CD4-positive, alpha-beta T cell treated with Interleukin-15 for 4 hours (primary cell): ENCODE measurements around the gene WDR76.
A peak's percentile ranks its signal among the peaks of the same experiment; 100 is the strongest.

Experiments used
- DNase-seq: peaks from one replicate; pipeline ENCODE4 v3.0.0-alpha.2; 2020; ENCODE audit warnings: low spot score

Gene WDR76

DNA sequence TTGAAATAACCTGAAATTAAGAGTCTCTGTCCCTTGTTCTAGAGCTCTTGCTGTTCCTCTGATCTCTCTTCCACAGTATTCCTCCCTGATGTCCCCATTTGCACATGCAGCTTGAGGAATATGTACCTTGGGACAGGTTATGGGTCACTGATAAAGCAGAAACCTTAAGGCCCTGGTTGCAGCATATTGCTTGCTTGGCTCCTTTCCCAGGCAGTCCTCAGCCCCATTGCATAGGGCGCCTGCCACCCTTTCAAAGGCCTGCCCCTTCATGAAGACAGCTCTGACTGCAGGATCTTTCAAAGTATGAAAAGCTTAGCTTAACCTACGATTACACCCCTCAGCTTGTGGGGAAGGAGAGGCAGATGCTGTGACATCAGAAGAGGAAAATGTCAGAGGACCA, 51.6 kb downstream of the WDR76 start:
- no peak for DNase-seq

DNA sequence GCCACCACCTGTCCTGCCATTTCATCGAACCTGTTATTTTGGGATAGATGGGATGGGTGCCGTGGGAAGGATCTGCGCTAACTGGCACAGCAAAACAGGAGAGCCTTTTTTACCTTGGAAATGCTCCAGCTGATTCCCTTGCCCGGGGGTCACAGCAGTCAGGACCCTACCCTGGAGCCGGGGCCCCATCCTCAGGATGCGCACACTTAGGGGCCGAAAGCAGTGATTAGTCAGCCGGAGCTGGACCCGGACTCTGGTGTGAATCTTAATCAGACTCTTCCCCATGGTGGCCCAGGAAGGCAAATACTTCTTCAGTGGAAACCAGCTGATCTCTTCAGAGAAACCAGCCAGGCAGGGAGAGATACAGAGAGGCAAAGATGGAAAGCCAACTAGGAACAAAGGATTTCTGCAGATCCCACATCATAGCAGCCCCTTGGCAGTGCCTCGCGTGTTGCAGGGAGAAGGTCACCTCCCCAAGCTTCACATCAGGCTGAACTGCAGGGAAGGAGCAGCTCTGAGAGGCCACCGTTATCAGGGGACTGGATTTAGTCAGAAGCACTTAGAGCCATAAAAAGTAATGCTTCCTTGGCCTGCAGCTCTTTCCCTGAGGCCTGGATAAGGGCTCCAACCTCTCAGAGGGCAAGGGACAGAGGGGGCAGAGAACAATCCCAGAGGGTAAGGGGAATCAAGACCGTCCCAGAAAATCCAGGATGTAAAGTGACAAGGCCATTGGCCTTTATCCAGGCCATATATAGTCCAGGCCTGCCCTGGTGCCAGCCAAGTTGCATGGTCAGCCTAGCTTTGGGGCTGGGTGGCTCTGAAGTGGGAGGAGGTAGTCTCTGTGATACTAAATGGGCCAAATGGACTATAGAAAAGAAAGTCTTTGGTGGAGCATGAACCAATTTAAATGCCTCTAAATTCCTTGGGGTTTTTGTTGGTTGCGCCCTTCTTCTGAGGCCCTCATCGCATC, 52.9 kb downstream of the WDR76 start:
- DNase-seq, result no peak

DNA sequence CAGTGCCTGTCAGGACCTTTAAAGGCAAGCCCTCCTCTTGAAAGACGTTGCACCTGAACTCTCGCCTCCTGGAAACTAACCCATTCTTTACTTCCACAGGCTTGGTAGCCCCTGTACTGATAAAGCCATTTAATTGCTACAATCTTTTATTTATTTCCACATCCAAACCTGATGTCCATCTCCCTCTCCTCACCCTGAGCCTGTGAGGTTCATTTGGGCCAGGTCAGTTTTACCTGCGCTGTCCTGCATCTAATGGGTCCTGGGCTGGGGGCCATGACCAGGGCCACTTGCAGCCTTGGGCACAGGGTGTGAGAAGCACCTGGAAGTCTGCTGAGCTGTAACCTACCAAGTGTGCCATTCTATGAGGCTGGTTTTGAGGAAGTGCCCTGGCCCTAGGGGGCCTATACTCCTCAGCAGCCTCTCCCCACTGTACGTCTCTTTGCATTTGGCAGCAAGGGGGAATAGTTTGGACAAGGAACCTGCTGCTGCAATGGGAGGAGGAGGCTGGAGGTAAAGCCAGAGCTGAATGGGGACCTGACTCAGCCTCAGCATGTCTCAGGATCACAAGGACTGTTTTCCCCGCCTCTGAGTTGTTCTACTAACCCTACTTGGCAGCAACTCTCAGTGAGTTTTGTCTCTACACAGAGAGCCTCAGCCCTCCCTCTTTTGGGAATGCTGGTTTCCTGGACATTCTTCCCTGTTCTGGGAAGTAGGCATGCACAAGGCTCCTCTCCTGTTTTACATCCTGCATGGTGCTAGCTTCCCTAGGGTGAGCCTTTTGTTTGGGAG, 53.8 kb downstream of the WDR76 start:
- no peak for DNase-seq

DNA sequence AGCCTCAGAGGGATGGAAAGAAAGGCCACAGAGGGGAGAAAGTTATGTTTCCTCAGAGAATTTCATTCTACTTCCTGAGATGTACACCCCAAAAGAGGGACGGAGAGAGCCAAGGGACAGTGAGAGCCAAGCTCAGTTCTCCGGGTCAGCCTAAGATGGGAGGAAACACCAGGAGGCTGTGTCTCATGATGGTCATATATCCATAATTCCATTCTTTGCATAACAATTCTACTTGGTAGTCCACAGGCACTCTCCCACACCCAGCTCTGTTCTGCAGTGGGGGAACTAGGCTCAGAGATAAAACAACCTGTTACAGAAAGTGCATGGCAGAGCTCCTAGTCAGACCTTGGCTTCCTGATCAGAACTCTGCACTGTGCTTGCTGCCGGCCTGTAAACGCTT, 54.4 kb downstream of the WDR76 start:
- DNase-seq, result no peak

DNA sequence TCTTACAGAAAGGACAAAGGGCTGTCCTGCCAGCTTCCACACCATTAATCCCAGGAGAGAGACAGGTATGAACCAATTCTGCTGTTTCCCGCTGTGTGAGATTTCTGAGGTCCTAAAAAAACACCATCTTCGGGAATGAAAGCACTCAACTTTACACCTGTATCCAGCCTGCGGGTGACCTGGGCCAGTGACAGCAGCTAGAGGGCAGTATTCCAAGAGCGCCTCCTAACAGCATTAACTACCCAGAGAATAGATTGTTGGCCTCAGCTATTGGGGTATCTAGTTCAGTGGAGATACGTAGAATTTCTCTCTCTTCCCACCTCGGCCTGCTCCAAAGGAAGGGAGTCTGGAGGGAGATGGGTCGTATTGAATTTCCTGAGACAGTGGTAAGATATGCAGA, 55.1 kb downstream of the WDR76 start:
- no peak for DNase-seq

DNA sequence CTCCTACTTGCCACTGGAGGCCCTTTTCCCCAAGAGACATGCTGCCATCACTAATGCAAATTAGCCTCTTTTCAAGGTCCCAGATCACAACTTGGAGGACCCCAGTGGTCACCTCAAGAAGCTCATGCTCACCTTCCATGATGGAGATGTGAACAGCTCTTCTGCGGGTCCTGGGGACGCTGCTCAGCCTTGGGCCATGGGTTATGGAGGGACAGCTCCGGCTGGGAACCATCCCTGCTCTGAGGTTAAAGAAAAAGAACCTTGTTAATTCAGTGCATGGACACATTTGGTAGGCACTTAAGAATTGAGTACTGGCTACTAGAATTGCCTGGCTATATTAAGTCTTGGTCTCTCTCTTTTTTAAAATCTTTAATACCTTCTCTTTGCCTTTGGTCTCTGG, 56.8 kb downstream of the WDR76 start:
- no peak for DNase-seq

DNA sequence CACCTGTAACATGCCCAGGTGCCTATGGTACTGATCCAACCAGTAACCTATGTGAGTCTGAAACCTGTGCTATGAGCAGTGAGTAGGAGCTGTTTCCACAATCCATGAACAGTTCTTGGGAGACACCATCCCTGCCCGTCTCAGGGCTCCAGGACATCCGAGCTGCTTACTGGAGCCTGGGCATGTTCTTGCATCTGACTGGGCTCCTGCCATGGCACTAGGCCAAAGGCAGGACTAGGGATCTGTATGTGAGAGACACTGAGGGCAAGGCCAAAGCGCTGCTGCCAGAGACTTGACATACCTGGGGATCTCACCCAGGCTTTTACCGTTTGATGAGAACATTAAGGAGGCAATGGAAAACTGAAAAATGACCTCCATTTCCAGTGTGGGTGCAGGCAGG, 59.8 kb downstream of the WDR76 start:
- no peak for DNase-seq

DNA sequence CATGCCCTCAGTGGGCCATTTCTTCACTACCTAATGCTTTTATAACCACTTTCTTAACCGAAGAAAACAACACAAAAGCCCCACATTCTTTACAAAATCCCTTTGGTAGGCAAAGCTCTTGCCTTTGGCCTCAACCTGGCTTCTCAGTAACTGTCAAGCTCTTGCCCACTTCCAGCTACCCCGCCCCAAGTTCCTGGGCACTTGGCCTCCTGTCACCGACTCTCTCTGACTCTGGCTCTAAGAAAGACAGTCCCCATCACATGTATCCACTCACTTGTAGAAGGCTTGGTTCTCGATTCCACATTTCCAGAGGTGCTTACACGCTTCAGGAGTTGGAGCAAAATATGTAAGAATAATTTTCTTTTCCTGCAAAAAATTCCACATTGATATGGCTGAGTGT, 61.1 kb downstream of the WDR76 start:
- DNase-seq, result no peak

DNA sequence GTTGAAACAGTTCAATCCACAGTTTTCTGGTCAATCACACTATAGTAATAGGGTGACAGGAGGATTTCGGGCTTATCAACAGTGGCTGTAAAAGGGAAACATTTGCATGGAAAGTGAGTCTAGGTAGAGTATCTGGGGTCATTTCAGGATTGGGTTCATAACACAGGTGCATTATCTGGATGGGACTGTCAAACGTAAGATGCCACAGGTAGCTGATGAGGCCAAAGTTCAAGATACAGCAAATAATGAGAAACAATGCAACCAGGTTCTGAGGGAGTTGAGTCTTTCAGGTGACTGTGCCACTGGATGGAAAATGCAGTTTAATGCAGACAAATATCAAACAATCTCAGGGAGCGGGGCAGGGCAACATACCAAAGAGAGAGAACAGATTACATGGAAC, 62.2 kb downstream of the WDR76 start:
- DNase-seq, result no peak

DNA sequence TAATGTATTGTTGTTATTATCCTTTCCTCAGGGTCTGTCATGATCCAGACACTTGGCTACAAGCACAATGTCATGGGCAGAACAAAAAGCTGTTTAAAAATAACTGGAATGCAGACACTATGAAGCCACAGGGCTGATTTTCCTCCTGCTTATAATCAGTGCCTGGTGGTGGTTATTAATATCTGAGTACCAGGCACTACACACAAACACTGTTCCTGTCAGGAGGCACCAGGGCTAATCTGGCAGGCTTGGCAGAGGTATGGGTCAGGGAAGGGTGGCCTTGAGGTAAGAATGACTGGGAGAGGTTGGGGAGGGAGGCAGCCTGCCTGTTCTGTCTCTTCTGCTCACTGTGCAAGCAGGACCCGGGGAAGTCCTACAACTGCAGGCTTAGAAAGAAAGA, 67.2 kb downstream of the WDR76 start:
- DNase-seq, result no peak

DNA sequence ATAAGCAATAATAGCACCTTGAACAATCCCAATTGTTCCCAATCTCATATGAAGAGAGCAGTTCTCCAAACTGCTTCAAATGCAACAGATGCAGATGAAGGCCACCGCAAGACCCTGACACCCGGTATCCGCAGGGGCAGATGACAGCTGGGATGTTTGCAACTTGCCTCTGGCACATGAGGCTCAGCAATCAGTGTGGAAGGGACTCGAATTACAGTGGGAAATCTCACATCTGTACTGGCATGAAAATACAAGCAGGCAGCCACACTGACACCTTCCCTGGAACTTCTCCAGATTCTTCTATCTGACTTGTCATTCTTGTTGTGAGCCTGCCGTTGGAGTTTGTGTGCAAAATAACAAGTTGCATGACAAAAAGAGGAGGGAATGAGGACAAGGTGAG, 68.8 kb downstream of the WDR76 start:
- DNase-seq, result no peak

DNA sequence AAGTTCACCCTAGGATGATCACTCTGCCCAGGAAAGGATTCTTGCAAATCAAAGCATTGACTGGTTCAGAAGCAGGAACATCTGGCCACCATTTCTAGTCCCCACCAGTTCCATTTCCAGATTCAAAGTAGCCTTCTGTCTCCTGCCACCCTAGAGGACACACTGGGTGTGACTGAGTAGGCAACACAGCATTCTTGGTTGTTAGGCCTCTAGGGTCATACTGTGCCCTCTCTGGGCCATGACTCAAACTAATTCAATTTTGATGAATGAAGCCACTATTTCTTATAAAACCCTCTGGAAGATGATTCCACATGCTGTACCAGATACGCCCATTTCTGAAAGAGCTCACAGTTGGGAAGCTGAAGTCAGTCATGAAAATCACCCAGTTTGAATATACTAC, 69.7 kb downstream of the WDR76 start:
- DNase-seq, result no peak

DNA sequence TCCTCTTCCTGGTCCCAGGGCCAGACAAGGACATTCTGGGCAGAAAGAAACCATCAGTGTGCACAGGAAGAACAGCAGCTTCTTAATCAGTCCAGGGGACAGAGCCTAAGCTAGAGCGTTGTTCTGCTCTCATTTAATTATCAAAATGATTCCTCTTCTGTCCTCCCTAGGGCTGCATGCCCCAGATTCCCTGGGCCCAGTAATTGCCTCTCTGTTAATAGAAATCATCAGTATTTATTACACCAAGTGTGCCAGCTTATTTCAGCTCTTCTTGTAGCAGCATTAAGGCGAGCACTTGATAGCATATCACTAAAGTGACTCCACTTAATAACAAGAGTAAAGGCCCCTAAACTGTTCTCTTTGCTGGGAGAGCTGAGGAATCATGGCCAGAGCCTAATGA, 72.1 kb downstream of the WDR76 start:
- no peak for DNase-seq

DNA sequence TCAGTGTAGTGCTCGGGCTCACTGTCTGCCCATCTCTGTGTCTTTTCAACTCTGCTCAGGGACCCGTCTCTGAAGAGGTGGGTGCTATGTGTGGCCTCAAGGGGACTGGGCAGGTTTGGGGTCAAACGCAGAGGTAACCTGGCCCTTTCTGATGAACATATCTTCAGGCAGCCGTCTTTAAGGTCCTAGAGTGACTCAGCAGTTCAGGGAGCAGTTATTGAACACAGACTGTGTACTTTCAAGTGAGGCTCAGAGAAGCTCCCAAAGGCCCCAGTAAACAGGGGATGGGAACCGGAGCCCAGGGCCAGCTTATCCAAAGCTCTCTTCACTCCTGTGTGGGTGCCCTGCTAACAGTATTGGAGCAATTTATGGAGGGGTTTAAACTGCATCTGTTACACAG, 73.1 kb downstream of the WDR76 start:
- DNase-seq, result no peak

DNA sequence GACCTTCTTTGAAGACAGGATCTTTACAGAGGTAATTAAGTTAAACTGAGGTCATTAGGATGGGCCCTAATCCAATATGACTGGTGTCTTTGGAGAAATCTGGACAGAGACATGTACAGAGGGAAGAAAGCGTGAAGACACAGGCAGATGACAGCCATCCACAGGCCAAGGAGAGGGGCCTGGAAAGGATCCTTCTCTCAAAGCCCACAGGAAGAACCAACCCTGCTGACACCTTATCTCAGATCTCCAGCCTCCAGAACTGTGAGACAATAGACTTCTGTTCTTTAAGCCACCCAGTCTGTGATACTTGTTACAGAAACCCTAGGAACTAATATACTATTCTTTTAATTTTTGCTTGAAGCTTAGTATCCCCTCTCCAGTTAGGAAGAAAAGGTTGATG, 74.2 kb downstream of the WDR76 start:
- no peak for DNase-seq

DNA sequence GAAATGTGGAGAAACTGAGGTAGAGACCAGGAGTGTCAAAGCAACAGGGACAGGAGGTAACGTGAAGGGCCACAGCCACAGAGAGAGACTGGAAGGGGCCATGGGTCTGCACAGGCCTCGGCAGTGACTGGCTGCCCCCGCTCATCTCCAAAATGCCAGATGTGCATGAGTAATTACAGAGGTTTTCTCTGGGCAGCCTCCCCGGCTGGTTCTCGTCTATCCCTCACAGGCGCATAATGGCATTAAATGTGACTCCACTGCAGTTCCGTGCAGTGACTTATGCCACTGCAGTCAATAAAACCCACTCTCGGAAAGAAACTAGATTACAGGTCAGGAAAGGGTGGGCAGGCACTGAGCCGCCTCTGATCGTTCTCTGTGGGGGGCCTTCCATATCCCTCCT, 74.7 kb downstream of the WDR76 start:
- DNase-seq, result no peak

DNA sequence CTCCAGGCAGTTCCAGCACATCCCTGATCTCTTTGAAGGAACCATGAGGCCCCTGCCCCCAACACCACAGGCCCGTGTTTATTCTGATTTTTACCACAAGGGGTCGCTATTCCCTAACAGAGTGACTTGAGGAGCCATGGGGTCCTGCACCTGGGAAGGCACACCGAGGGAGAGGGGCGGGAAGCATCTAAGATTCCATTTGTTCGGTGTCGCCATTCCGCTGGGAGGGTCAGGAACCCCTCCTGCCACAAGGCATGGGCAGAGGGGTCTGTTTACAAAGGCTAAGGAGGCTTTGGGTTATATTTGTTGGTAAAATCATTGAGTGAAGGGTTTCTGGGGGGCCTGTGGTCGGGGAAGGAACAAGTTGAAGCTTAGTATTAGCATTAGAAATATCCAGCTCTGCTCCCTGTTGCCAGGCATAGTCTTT, 77.1 kb downstream of the WDR76 start:
- peak; percentile 53 for DNase-seq

DNA sequence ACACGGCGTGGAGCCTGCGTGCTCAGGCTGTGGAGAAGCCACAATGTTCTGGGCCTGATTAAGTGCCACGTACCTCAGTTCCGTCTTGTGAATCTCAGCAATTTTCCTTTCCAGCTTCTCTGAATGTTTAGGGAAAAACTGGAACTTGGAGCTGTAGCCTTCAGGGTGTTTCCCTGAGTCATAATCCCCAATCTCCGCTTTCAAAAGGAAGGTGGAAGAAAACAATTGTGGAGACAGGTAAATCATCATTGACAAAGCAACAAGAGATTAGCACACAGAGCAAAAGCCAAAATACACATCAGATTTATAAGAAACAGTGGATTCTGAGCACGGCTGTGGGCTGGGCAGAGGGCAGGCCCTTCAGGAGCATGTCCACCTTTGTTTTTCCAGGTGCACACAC, 79.0 kb downstream of the WDR76 start:
- DNase-seq, result no peak

DNA sequence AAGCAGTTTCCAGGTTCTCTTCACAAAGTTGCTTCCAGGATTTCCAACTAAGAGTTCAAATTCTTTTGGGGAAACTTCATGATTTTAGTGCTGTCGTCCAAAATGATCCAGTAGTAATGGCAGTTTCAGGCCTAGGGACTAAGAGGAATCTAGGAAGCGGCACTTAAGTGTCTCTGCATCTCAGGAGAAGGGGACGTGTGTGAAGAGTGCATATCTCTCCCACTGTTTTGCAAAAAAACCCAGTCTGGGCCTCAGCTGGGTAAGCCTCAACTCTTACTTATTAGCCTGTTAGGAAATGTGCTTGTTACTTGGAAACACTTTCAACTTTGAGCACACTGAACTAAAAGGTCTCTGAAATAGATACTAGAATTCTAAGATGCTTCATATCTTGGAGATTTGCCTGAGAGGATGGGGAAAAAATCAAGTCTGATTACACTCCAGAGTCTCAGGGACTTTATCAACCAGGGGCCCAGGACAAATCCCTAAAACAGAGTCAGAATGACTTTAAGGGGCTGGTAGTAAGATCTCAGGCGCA, 81.8 kb downstream of the WDR76 start:
- no peak for DNase-seq

DNA sequence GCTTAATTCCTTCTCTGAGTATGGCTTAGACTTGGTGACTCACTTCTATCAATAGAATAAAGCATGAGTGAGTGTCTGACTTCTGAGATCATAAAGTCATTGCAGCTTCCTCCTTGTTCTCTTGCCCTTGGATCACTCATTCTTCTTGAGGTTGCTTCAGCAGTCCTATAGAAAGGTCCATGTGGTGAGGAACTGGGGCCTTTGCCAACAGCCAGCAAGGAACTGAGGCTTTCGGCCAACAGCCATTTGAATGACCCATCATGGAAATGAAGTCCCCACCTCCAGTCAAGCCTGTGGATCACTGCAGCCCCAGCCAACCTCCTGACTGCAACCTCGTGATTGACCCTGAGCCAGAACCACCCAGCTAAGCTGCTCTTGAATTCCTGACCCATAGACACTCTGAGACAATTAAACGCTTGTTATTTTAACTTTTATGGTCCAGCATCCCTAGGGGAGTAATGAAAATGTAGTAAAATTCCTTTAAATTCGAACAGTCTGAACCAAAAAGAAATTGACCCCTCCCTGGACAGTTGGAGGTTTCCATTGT, 84.5 kb downstream of the WDR76 start:
- DNase-seq, result no peak

DNA sequence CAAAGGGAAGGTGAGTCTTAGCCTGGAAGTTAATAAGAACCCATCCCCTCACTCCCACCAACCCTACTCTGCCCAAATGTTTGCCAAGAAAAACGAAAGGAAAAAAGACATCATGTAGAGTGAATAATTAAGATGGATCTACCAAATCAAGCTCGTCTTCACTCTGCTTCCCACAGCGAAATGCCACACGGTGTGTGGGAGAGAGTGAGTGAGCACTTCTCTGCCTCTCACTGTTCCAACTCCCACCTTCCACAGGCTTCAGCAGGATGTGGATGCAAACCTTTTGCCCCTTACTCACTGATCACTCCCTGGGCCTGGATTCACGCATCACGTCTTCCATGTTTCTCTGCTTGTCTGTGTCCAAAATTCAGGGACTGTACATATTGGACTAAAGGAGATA, 85.4 kb downstream of the WDR76 start:
- no peak for DNase-seq

DNA sequence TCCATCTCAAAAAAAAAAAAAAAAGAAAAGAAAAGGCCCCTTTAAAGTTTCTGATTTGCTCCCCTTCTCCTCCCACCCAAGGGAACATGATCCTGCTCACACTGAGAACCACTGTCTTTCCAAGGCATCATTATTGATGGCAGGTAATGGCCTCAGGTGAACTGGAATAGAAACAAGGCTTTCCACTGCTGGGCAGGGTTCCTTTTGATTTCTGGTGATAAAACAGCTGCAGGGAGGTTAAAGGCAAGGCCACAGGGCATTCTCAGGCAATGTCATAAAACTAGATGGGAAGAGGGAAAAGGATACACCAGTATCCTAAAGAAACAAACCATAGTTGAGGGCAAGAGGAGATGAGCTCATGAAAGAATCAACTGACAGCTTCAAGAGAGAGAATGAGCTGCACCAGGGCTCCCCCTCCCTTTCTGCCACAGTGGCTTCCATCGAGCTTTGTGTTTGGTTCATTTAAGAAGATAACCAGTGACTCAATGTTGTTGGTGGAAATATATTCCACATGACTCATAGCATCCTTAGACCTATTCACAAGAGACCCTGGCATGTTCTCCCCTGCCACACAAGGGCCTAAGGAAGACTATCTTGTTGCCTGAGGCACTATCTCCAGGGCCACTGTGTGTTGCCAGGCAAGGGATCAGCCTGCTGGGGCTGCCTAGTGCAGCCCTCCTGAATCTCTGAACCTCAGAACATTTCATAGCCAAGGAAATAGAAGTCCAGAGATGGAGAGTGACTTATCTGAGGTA, 86.4 kb downstream of the WDR76 start:
- DNase-seq, result no peak
